ENCODE data around the gene GRIA4.

The GRIA4 gene

GRCh38 chr11:105732611-105733010 lies 122.7 kb downstream of the GRIA4 start:
- no peak for TF ChIP-seq CTCF (conservative IDR thresholded peaks at IDR 0.05; ENCODE audit: low read length)
- H3K4me3 ChIP-seq (ENCODE audit: low read length), result no peak overlapping the region
- DNase-seq (ENCODE audit: low read depth), result no peak

- no peak for DNase-seq (ENCODE audit: low read depth)
- TF ChIP-seq CTCF (conservative IDR thresholded peaks at IDR 0.05; ENCODE audit: low read length), result no peak
- H3K4me3 ChIP-seq (ENCODE audit: low read length), result no peak overlapping the region
Observed at GRCh38 chr11:105734426-105734825, 124.6 kb downstream of the GRIA4 start.

- H3K4me3 ChIP-seq (ENCODE audit: low read length), result no peak overlapping the region
- no peak for DNase-seq (ENCODE audit: low read depth)
- TF ChIP-seq CTCF (conservative IDR thresholded peaks at IDR 0.05; ENCODE audit: low read length), result no peak
Observed at GRCh38 chr11:105738251-105738650, 128.4 kb downstream of the GRIA4 start.

GRCh38 chr11:105738986-105739795 lies 129.3 kb downstream of the GRIA4 start:
- no peak for TF ChIP-seq CTCF (conservative IDR thresholded peaks at IDR 0.05; ENCODE audit: low read length)
- H3K4me3 ChIP-seq (ENCODE audit: low read length), result no peak overlapping the region
- DNase-seq (ENCODE audit: low read depth), result no peak

- no peak for DNase-seq (ENCODE audit: low read depth)
- TF ChIP-seq CTCF (conservative IDR thresholded peaks at IDR 0.05; ENCODE audit: low read length), result no peak
- no peak overlapping the region for H3K4me3 ChIP-seq (ENCODE audit: low read length)
Observed at GRCh38 chr11:105740164-105740903, 130.5 kb downstream of the GRIA4 start.

GRCh38 chr11:105741488-105742020 lies 131.7 kb downstream of the GRIA4 start:
- H3K4me3 ChIP-seq (ENCODE audit: low read length), result no peak overlapping the region
- TF ChIP-seq CTCF (conservative IDR thresholded peaks at IDR 0.05; ENCODE audit: low read length), result no peak
- DNase-seq (ENCODE audit: low read depth), result no peak
